HG02840 (cell line): ENCODE data around the gene CCDC93.

Experiments used
- ATAC-seq: cut with Tn5 transposase; IDR thresholded peaks from one replicate; pipeline ENCODE4 v1.9.1; 2021; ENCODE audit warnings: mild to moderate bottlenecking, moderate library complexity, moderate number of reproducible peaks; ENCODE audit not compliant: unreplicated experiment, low FRiP score

CCDC93 gene

GRCh38 chr2:117961201-117961600, 52.7 kb downstream of the CCDC93 start:
- ATAC-seq, result no peak

DNA sequence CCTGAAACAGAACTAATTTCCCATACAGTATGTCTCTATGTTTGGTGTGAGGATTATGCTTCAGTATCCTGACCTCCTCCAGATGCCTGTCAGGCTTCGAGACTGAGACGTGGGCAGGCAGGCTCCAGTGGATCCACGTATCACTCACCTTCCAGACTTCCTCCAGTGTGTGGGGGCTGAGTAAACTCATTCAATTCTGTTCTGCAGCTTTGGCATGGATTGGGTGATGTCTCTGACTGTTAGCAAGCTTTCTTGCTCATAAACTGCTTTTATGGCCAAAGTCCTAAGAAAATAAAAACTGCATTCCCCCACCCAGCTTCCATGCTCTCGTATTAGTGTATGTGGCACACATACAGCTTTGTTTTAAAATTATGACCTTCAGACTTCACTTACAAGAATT, 53.6 kb downstream of the CCDC93 start:
- no peak for ATAC-seq

- ATAC-seq, result no peak
Measured at GRCh38 chr2:117958186-117958585, 55.7 kb downstream of the CCDC93 start.

DNA sequence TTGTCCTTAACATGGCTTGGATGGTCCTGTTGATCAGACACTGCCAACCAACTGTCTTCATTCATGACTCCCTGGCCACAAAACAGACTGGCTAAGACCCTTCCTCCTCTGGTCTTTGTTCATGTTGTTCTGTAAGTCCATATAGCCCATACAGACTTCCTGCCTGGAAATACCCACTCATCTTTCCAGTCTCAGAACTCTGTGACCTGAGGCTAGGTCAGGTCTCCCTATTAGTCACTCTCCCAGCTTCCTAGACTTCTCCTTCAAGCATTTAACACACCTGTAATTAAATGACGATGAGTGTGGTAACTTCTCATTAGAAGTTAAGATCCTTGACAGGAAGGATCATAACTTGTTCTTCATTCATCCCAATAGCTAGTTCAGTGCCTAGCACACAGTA, 56.3 kb downstream of the CCDC93 start:
- ATAC-seq, result no peak

DNA sequence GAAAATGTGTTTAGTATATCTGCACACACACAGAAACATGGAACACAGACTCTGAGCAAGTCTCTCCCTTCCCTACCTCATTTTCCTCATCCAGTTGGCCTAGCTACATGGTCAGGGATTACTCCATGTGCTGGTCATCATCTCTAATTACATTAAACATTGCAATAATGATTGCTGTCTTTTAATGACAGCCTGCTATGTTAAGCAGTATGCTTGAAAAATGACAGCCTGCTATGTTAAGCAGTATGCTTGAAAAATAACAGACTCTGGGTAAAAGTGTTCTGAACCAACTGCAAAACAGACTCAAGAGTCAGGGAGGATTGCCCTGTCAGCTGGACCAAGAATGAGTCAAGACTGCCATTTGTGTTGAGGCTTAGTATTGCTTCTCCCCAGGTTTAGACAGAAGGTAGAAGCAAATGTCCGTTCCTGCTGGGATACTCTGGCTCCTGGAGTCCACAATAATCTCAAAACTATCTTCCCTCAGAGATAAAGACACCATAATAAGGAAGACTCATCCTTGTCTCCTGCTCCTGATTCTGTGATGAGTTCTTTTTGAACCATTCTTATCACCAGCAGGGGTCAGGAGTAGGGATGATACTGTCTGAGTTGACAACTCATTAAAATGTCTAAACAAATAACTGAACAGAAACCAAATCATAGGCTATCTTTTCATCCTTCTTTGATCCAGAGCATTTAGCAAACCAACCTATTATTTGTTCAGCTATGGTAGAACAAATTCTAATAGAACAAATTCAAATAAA, 57.7 kb downstream of the CCDC93 start:
- ATAC-seq, result no peak

GRCh38 chr2:117953231-117953630, 60.6 kb downstream of the CCDC93 start:
- no peak for ATAC-seq

GRCh38 chr2:117952701-117953100, 61.2 kb downstream of the CCDC93 start:
- ATAC-seq, result no peak

DNA sequence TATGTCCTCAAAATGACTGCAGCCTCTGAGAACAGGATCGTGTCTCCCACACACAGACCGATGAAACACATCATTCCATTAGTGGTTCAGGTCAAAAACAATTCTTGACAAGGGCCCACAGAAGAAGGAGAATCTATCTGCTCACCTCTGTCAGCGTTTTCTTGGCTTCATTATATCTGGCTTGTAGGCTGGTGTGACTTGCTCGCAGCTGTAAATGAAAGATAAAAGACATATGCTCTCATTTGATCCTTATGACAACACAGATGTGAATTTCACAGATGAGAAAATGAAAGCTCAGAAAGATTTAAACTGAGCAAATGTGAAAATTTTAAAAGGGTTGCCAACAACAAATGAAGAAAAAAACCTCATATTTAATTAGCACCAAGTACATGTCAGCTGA, 61.6 kb downstream of the CCDC93 start:
- ATAC-seq, result no peak

GRCh38 chr2:117949806-117950205, 64.1 kb downstream of the CCDC93 start:
- no peak for ATAC-seq

GRCh38 chr2:117948615-117949014, 65.3 kb downstream of the CCDC93 start:
- ATAC-seq, result no peak

DNA sequence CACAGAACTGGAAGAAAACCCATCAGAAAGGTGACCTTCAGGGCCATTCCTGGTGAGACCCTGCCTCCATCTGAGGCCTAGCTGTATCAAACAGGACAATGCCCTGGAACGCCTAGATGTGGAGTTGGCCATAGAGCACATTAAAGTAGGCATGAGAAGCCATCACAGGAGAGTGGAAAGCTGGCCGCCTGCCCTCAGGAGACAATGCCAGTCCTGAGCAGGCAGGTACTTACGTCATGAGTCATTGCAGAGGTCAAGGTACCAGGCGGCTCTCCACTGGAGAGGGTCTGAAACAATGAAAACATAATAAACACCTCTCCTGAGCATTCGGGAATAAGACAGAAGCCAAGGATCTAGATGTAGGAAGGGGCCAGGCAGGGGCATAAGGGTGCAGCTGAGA, 68.6 kb downstream of the CCDC93 start:
- ATAC-seq, result no peak

- ATAC-seq, result no peak
Measured at GRCh38 chr2:117944816-117945215, 69.1 kb downstream of the CCDC93 start.

GRCh38 chr2:117943013-117943672, 70.7 kb downstream of the CCDC93 start:
- ATAC-seq, result no peak

GRCh38 chr2:117942551-117942950, 71.3 kb downstream of the CCDC93 start:
- ATAC-seq, result no peak

- ATAC-seq, result no peak
Measured at GRCh38 chr2:117941693-117942092, 72.2 kb downstream of the CCDC93 start.

DNA sequence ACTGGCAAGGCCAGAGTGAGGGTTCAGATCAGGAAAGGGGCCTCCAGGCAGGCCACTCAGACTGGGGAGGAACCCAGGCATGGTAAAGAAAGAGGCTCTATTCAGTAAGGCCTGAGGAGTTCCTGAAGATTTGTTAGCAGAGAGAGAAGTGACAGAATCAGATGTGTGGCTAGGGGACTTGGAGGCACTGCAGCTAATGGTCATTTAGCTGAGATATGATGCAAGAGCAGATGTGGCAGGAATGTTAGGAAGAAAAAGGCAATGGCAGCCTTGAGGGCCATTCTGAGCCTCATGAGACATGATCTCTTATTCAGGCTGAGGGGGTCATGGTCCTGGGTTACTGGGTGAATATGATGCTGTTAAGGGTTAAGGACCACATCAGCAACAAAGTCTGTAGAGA, 73.4 kb downstream of the CCDC93 start:
- ATAC-seq, result no peak

GRCh38 chr2:117938611-117939010, 75.3 kb downstream of the CCDC93 start:
- no peak for ATAC-seq

DNA sequence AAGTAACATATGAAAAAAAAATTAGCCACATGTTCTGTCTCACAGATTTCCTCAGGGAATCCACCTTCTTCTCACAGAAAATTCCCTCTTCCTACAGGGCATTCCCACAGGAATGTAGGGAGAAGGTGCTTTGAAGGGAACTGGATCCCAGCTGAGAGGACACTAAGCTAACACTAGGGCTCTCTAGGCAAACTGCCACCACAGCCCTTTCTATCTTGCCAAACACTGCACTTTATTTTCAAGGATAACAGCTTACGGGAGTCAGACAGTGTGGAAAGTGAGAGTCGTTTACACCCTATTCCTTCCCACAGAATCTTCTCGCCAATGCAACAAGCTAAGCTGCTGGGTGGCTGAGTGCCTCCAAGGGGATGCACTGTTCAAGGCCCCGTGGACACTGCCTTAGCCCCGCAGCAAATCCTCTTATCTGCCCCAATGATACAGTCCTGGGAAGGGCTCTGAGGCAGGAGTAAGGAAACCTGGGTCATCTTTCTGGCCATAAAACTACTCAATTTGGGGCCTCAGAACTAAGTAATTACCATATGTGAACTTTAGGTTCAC, 76.9 kb downstream of the CCDC93 start:
- no peak for ATAC-seq

DNA sequence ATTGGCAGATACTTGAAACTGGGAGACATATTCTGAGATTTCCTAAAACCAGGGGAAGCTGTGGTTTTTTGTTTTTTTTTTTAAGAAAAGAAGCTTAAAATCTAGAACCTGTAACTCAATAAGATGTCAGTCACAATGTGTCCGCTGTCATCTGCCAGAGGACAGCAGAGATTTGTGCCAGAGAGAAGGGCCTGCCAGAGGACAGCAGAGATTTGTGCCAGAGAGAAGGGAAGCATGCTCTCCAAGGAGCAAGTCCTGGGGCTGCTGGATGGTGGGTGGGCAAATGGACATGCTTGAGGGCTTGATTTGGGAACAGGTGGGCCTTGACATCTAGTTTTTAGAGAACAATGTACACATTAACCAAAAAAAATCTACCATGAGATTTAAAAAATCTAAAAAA, 77.9 kb downstream of the CCDC93 start:
- ATAC-seq, result no peak

- ATAC-seq, result no peak
Measured at GRCh38 chr2:117935456-117935855, 78.4 kb downstream of the CCDC93 start.

- ATAC-seq, result no peak
Measured at GRCh38 chr2:117933884-117934354, 80.0 kb downstream of the CCDC93 start.

DNA sequence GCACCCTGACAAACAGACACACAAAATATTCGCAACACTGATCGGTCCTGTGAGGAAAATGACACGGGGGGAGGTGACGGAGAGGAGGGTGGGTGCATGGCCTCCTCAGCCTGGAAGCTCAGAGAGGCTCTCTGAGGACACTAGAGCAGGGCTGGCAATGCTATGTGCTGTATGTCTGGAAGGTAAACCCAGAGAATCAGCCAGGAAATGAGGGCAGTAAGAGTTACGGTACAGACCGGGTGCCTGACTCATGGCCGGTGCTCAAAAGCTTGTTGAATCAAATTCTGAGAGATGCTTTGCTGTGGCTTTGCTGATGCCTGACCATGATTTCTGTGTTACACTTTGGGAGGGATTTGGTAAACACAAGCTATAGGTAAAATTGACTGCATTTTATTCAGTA, 81.9 kb downstream of the CCDC93 start:
- ATAC-seq, result no peak
